Measurements from ENCODE around the gene LGALS7B.
"Not testable (repeated sequence)": the region's sequence is repeated elsewhere in the genome, so short reads cannot be mapped to it uniquely, and the experiment has no call there.

LGALS7B gene

DNA sequence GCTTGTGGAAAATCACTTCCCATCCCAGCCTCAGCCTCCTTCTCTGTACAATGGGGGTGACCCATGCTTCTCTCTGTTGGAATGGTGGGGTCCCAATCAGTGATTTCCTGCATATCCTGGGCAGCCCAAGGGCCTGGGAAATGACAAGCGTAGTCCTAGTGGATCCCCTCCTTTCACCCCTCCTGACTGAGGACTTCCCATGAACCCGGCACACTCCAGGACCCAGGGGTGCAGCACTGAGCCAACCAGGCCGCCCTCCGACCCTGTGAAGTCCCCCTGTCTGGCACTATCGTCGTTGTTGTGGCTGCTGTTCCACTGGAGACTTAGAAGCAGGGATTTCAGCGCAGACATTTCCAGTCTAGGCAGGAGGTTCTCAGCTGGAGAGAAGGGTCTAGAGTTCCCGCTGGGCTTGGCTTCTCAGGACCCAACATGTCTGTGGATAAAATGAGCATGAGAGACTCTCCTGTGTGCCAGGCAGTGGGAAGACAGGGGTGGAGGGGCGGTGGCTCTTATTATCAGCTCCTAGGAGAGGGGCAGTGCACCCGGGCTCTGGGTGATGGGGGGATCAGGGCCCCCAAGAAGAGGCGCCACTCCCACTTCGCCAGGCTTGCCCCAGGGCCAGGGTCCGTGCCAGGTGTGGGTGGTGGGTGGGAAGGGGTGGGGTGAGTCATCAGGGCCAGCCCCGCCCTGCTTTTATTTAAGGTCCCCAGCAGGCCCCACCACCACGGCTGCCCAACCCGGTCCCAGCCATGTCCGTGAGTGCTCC lies at the start of gene LGALS7B:
TSS of gene LGALS7B (plus strand) at position 723 of the 766 bp plus-strand sequence. CDS start at position 750, 27 bp downstream.
- no peak for DNase-seq

DNA sequence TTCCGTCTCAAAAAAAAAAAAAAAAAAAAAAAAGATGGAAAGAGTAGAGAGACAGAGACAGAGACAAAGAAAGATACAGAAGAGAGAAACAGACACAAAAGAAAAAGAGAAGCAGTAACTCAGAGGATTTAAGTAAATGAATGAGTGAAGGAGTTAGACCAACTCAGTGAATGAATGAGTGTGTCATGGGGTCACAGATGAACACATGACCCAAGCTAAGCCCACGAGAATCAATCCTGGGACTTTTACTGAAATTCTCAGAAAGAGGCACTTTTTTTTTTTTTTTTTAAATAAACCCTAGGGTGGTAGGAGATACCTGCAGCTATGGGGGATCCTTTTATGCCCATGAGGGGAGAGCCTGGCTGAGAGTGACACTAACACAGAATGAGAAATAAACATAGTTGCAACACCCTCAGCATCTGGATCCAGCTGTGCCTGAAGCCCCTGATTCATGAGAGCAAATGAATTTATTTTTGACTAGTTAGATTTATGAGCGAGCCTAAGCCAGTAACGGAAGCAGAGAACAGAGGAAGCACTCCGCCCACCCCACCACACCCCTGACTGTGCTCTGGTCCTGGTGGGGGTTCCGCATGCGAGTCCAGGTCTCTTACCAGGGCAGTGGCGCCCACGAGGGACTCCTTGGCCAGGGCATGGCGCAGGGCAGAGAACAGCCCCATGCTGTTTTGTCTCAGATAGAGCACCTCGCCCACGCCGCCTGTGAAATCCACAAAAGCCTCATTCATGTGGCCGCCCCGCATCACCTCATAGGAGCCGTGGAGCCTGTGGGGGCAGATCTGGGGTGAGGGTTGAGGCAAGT lies 49.4 kb upstream of the LGALS7B start:
- no peak for DNase-seq

DNA sequence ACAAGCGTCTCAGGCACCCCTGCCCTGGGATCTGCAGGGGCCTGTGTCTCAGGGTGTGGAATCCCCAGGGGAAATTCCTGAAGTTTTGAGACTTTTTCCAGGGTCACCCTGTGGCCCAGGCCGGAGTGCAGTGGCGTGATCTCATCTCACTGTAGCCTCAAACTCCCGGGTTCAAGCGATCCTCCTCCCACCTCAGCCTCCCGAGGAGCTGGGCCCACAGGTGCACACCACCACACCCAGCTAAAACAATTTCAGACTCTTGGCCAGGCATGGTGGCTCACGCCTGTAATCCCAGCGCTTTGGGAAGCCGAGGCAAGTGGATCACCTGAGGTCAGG lies 48.8 kb upstream of the LGALS7B start:
- DNase-seq = no peak

DNA sequence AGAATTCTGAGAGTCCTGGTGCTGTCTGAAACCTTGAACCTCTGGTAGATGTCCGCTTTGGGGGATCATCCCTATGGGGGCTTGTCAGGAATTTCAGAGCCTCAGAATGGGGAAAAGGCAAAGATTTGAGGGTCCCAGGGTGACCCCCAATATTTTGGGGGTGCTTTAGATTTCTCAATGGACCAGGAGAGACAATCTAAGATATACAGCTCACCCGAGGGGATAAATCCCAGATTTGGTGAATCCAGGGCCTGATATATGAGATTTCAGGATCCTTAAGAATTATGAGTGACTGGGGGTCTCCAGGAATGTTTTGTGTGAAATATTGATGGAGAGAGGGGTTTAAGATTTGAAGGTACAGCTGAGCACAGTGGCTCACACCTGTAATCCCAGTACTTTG lies 48.1 kb upstream of the LGALS7B start:
- no peak for DNase-seq

DNA sequence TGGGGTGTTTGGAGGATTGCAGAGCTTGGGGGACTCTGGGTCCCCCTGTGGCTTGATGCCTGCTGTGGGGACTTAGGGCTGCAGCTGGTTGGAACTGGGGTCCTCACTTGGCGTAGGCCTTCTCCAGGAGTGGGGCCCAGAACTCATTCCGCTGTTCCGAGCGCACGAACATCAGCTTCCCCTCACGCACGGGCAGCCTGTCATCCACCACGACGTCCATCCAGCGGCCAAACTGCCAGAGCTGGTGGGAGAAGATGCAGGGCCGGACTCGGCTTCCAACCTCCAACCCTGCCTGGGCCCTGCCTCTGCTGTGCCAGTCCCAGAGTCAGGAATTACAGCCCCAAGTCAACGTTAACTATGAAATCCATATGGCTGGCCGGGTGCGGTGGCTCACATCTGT lies 47.3 kb upstream of the LGALS7B start:
- no peak for DNase-seq

DNA sequence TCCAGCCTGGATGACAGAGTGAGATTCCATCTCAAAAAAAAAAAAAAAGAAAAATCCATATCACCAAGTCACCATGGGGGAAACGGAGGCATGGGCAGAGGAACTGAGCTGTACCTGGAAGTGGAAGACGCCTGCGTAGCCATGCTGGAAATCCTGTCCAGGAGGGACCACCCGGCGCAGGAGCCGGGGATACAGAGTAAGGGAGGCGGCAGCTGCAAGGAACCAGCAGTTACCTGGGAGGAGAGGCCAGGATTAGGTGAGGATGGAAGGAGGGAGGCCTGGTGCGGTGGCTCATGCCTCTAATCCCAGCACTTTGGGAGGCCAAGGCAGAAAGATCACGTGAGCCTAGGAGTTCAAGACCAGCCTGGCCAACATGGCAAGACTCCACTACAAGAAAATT lies 46.7 kb upstream of the LGALS7B start:
- DNase-seq = no peak

DNA sequence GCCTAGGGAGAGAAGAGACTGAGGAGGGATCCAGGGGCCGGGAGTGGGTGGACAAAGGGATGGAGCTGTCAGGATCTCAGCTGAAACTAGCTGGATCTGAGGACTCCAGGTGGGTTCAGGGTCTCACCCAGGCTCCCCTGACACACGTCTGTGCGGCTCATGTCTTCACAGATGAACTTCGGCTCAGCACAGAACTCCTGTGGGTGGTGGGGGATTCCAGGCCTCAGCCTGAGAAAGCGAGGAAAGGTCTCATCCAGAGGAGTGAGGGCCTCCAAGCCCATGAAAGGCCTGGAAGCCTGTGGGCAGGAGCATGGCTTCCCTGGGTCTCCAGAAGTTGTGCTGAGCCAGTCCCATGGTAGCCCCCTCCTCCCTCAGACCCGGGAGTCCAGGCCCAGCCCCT lies 46.1 kb upstream of the LGALS7B start:
- no peak for DNase-seq

DNA sequence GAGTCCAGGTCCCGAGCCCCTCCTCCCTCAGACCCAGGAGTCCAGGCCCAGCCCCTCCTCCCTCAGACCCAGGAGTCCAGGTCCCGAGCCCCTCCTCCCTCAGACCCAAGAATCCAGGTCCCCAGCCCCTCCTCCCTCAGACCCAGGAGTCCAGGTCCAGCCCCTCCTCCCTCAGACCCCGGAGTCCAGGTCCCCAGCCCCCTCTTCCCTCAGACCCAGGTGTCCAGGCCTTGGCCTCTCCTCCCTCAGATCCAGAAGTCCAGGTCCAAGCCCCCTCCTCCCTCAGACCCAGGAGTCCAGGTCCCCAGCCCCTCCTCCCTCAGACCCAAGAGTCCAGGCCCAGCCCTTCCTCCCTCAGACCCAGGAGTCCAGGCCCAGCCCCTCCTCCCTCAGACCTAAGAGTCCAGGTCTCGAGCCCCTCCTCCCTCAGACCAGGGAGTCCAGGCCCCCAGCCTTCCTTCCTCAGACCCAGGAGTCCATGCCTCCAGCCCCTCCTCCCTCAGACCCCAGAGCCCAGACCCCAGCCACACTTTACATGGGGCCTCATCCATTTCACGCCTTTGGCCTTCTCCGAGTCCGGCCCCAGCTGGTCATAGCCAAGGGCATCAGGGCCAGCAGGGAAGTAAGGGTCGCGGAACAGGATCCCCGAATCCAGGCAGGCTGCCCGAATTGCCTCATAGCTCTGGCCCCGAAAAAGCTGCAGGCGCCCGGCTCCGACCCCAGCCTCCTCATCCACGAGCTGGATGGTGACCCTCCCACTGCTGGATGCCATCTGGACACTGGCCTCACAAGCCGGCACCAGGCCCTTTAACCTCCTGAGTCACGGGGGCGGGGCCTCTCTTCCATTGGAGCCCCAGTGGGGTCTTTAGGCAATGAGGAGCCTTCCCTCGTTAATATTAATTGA lies 45.4 kb upstream of the LGALS7B start:
- DNase-seq = no peak

DNA sequence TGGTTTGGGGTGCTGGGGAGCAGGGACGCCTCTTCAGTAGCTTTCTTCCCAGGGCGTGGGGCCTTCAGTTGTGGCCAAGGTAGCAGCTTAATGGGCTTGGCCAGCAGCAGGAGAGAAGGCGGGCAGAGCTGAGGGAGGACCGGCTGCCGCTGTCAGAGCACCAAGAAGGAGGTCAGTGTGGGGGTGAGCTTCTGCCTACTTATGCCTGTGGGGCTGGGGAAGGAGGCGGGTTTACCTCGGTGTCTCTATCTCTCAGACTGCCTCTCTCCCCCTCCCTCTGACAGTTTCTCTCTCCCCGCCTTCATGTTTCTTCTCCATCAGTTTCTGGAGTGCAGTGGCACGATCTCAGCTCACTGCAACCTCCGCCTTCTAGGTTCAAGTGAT lies 44.7 kb upstream of the LGALS7B start, which contains the start of gene CAPN12:
TSS of gene CAPN12 (minus strand) at position 177 of the 384 bp plus-strand sequence. CDS start 309 bp downstream, outside the sequence.
- DNase-seq = no peak

DNA sequence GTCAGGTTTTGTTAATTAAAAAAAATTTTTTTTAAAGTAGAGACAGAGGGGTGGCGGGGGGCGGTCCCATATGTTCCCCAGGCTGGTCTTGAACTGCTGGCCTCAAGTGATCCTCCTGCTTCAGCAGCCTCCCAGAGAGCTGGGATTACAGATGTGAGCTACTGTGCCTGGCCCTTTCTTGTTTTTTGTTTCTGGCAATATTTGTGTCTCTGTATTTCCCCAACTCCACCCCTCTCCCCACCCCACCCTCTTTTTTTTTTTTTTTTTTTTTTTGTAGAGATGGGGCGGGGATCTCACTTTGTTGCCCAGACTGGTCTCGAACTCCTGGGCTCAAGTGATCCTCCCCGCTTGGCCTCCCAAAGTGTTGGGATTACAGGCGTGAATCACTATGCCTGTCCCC lies 44.1 kb upstream of the LGALS7B start:
- no peak for DNase-seq

DNA sequence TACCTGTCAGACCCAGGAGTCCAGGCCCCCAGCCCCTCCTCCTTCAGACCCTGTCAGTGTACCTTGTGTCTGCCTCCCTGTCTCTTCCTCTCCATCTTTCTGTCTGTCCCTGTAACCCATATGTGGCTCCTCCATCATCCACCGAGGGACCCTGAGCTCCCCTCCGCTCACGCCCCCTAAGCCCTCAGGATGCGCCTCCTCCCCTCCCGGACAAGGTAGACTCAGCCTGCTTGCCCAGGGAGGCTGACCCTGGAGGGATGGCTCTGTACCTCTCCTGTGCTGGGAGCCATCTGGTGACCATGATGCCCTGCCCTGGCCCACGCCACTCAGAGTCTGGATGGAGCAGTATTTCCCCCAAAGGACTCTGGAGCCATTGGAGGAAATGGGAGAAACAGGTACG lies 43.7 kb upstream of the LGALS7B start:
- DNase-seq = no peak

DNA sequence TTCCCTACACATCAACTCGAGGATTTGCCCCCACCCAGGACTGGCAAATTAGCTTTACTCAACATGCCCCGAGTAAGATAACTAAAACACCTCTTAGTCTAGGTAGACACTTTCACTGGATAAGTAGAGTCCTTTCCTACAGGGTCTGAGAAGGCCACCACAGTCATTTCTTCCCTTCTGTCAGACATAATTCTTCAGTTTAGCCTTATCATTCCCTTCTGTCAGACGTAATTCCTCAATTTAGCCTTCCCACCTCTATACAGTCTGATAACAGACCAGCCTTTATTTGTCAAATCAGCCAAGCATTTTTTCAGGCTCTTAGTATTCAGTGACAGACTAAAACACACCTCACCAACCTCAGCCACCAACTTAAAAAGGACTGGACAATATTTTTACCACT lies 35.2 kb upstream of the LGALS7B start:
- not testable (repeated sequence) for DNase-seq

DNA sequence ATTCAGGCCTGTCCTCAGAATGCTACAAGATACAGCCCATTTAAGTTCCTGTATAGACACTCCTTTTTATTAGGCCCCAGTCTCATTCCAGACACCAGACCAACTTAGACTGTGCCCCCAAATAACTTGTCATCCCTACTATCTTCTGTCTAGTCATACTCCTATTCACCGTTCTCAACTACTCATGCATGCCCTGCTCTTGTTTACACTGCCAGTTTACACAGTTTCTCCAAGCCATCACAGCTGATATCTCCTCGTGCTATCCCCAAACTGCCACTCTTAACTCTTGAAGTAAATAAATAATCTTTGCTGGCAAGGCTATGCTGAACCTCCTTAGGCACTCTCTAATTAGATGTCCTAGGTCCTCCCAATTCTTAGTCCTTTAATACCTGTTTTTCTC lies 34.8 kb upstream of the LGALS7B start:
- DNase-seq = not testable (repeated sequence)

DNA sequence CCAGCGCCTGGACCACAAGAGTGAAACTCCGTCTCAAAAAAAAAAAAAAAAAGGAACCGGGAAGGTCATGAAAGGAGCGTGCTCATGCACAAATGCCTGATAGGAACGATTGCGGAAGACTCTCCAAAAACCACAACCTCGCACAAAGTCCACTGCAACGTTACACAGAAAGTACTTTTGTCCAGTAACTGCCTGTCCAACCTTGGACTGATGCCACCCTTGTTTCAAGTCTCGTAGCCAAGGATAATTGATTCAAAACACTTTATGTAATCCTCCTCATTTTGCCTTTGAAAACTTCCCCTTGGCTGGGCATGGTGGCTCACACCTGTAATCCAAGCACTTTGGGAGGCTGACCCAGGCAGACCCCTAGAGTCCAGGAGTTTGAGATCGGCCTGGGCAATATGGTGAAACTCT lies 29.4 kb upstream of the LGALS7B start:
- no peak for DNase-seq

DNA sequence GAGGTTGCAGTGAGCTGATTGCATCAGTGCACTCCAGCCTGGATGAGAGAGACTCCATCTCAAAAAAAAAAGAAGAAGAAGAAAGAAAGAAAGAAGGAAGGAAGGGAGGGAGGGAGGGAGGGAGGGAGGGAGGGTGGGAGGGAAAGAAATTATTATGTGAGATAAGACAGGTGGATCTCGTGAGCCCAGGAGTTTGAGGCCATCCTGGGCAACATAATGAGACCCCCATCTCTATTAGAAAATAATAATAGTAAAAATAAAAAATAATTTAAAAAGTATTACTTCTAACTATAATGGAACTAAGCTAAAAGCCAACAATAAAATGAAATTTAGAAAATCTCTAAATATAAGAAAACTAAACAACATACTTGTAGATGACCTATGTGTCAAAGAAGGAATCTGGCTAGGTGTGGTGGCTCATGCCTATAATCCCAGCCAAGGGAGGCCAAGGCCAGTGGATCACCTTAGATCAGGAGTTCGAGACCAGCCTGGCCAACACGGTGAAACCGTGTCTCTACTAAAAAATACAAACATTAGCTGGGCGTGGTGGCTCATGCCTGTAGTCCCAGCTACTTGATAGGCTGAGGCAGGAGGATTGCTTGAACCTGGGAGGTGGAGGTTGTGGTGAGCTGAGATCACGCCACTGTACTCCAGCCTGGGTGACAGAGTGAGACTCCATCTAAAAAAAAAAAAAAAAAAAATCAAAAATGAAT lies 28.0 kb upstream of the LGALS7B start:
- not testable (repeated sequence) for DNase-seq

DNA sequence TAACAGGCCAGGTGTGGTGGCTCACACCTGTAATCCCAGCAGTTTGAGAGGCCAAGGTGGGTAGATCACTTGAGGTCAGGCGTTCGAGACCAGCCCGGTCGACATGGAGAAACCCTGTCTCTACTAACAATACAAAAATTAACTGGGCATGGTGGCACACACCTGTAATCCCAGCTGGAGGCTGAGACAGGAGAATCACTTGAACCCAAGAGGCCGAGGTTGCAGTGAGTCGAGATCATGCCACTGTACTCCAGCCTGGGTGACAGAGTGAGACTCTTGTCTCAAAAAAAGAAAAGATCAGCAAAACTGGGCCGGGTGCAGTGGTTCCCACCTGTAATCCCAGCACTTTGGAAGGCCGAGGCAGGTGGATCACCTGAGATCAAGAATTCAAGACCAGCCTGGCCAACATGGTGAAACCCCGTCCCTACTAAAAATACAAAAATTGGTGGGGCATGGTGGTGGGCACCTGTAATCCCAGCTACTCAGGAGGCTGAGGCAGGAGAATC lies 27.1 kb upstream of the LGALS7B start:
- not testable (repeated sequence) for DNase-seq

DNA sequence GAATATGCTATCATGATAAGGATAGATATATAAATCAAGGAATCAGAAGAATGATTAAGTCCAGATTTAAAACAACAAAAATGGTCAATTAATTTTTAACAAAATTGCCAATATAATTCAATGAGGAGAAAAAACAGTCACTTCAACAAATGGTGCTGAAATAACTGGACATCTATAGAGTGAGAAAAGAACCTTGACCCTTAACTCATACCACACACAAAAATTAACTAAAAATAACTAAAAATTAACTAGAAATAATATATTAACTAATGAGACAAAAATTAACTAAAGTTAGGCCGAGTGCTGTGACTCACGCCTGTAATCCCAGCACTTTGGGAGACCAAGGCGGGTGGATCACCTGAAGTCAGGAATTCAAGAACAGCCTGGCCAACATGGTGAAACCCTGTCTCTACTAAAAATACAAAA lies 25.2 kb upstream of the LGALS7B start:
- DNase-seq = no peak

DNA sequence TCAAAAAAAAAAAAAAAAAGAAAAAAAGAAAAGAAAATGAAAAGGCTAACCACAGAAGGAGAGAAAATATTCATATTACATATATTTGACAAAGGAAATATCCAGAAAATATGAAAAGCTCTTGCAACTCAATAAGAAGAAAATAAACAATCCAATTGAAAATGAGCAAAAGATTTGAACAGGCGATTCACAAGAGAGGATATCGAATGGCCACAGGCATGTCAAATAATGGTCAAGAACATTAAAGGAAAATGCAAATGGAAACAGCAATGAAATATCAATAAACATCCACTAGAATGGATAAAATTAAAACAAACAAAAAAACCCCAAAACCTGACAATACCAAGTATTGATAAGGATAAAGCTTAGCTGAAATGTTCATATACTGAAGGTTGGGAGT lies 23.8 kb upstream of the LGALS7B start:
- DNase-seq = no peak

DNA sequence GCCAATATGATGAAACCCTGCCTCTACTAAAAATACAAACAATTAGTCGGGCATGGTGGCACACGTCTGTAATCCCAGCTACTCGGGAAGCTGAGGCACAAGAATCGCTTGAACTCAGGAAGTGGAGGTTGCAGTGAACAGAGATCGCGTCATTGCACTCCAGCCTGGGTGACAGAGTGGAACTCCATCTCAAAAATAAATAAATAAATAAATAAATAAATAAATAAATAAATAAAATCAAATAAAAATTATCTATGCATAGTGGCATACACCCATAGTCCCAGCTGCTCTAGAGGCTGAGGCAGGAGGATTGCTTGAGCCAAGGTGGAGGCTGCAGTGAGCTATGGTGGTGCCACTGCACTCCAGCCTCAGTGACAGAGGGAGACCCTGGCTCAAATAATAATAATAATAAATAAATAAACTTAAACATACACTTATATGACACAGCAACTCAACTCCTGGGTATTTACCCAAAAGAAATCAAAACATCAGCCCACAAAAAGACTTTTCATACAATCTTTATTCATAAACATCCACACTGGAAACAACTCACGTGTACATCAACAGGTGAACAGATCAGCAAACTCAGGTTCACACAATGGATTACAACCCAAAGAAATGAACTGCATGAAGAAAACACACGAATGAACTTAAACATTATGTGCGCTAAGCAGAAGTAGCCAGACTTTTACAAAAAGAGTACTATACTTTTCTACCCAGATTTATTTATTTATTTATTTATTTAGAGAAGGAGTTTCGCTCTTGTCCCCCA lies 22.5 kb upstream of the LGALS7B start:
- no peak for DNase-seq

DNA sequence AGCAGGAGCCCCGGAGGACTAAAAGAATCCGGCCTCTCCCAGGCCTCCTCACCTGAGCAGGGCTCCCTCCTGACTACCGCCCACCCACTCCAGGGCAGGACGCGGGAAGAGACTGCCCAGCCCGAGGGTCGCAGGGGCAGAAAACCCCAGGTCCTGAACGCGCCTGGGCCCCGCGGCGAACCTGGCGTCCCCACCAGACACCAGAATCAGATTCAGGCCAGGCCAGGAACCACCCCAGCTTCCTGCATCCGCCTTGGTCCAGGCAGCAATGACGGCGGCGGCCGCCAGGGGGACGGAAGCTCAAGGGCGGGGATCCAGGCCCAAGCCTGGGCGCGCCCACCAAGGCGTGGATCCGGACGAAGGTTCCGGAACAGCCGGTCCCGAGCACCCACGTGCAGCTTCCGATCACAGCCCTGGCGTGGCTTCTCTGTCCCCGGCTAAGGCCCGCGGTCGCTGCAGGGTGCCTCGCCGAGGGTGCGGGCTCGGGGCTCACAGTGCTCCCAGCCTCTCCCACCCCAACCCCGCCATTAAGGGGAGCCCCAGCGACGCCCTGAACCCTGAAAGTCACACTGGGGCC lies 19.3 kb upstream of the LGALS7B start:
- DNase-seq = no peak

Data from NCI-H2081 treated with DMSO at 0.1 percent for 48 hours (cell line).